GDM1 (cell line): ENCODE measurements around the gene ZNF680.
"Not testable (repeated sequence)": the region's sequence is repeated elsewhere in the genome, so short reads cannot be mapped to it uniquely, and the experiment has no call there.

Experiments used
- DNase-seq: peaks from one replicate; lab custom pipeline; 2025; lab: John Stamatoyannopoulos, UW

ZNF680 gene

DNA sequence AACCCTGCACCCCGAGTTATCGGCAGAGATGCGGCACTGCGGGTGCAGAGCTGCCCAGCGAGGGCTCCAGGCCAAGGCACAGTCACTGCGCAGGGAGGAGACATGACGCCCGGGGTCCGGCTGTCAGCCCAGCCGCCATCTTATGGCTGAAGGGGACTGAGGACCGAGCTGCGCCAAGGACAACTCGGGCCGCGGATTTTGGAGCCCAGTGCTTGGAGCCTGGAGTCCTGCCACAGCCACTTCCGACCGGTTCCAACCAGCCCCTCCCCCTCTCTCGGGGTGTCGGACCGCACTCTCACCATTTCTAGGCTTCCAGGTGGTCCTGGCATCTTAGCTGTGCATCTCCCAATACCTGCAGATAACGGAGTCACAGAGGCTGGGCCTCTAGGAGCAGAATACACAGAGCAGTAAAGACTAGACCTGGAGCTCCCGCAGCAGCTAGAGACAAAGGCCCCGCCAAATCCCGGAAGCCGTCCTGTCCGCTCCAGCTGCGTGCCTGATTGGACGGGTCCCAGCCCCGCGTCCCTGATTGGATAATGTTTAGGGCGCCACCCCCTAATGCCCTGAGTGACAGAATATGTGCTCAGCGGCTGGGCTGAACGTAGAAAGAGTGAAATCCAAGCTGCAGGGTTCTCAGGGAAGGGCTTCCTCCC, at the start of gene ZNF680:
Gene ZNF680, minus strand, starts transcription at position 446 of the 653 bp plus-strand sequence. Its CDS starts 117 bp downstream, at position 329.
- DNase-seq: peak; percentile 91

DNA sequence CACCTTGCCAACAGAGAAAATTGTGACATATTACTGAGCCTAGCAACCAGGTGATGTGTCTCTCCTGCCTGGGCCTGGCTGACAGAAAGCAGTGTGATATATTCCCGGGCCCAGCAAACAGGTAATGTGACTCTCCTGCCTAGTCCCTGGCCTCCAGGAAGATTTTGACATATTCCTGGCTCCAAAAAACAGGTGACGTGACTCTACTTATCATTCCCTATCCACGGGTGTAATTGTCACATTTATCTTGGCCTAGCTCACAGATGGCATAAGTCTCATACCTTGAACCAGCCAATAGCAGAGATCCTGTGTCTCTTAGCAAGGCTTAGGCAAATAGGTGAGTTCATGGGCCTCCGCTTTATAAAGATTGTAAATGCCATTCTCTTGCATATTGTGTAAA, 49.6 kb upstream of the ZNF680 start:
- DNase-seq: no peak

DNA sequence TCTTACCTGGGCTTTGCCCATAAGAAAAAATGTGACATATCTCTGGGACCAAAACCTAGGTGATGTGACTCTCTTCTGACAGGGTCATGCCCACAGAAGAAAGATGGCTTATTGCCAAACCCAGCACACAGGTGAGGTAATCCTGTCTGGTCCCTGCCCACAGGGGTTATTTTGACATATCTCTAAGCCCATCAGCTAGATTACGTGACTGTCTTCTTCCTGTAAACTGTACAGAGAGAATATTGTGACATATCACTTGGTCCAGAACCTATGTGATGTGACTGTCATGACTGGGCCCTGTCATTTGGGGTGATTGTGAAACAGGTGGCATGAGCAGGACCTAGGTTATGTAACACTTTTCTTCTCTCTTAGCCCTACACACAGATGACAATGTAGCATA, 48.8 kb upstream of the ZNF680 start:
- no peak for DNase-seq

DNA sequence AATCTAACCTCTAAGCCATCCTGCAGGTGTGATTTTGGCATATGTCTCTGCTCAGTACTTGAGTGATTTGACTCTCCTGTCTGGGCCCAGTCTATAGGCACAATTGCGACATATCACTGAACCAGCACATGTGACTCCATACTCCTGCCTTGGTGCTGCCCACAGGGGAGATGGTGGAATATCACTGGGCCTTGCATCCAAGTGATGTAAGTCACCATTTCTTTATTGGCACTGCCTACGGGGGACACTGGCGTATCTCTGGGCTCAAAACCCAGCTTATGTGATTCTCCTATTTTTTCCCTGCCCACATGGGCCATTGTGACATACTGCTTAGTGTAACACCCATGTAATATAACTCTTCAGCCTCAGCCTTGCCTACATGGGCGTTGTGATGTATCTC, 48.1 kb upstream of the ZNF680 start:
- DNase-seq: no peak

DNA sequence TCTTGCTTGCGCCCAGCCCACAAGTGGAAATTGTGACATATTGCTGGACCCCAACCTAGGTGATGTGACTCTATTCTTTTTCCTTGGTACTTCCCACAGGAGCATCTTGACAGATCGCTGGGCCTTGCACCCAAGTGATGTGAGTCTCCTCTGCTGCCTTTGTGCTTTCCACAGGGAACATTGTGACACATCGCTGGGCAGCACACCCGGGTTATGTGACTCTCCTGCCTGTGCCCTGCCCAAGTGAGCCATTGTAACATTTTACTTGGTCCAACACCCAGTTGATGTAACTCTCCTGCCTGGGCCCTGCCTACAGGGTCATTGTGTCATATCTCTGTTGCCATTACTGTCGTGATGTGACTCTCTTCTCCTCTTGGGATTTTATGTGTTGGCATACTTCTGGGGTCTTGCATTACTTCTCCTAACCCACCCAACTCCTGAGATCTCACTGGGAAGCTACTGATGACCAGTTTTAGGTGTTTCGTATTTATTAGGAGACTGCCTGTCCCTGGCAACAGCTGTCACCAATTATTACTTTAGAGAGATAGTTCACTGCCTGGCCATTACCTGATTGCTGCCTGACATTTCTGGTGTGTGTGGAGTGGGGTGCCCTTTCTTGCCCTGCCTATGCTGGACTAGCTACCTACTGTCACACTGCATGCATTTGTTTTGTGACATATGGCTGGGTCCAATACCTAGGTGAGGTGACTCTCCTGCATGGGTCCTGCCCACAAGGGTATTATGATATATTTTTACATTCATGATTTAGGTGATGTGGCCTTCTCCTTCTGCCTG, 45.4 kb upstream of the ZNF680 start:
- no peak for DNase-seq

DNA sequence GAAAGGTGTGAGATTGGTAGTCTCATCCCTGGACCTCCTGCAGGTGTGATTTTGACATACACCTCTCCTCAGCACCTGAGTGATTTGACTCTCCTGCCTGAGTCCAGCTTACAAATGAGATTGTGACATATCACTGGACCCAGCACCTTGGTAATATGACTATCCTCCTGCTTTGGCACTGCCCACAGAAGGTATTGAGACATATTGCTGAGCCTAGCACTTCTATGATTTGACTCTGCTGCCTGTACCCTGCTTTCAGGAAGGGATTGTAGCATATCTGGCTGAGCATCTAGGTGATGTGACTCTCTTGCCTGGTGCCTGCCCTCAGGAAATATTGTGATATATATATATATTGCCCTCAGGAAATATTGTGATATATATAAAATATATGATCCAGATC, 43.5 kb upstream of the ZNF680 start:
- DNase-seq: no peak

DNA sequence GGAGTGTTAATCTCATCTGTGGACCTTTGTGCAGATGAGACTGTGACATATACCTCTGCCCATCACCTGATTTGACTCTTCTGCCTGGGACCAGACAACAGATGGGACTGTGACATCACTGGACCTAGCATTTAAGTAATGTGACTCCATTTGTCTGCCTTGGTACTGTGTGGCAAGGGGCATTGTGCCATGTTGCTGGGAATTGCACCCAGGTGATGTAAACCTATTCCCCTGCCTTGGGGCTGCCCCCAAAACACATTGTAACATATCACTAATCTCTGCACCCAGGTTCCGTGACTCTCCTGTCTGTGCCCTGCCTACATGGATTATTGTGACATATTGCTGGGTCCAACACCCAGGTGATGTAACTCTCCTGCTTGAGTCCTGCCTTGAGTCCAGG, 40.4 kb upstream of the ZNF680 start:
- no peak for DNase-seq

DNA sequence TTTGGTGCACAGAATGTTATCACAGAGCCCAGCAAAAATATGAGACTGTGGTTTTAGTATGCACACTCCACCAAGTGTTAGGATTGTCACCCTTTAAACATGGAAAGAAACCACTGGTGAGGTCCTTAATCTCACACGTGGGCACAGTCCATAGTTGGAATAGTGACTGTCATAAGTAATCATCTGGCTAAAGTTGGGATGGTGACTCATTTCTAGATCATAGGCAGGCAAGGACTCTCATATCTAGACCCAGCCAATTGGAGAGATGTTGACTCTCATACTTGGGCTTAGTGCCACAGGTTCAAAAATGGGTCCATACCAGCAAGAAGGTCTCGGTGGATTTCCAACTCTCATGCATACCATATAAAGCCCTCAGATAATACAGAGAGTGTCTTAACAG, 39.6 kb upstream of the ZNF680 start:
- DNase-seq: no peak

DNA sequence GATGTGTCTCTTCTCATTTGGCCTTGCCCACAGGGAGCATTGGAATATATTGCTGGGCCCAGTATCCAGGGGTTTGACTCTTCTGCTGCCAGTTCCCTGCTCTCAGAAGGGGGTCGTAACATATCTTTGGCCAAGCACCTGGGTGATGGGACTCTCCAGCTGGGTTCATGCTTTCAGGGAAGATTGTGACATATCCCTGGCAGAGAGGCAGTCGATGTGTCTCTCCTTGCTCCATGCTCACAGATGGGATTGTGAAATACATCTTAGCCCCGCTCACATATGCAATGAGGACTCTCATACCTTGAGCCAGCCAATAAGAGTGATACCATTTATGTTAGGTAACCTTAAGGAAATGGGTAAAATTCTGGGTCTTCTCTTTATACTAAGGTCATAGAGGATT, 39.2 kb upstream of the ZNF680 start:
- no peak for DNase-seq

DNA sequence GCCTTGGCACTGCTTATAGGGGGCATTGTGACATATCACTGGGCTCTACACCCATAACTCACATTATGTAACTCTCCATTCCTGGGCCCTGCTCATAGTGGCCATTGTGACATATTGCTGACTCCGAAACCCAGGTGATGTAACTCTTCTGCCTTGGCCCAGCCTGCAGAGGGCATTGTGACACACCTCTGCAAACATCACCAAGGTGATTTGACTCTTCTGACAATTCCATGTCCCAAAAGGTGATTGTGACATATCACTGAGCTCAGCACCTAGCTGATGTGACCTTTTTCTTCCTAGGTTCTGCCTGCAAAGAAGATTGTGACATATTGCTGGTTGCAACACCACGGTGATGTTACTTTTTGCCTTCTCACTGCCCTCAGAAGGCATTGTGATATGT, 36.5 kb upstream of the ZNF680 start:
- DNase-seq: no peak

DNA sequence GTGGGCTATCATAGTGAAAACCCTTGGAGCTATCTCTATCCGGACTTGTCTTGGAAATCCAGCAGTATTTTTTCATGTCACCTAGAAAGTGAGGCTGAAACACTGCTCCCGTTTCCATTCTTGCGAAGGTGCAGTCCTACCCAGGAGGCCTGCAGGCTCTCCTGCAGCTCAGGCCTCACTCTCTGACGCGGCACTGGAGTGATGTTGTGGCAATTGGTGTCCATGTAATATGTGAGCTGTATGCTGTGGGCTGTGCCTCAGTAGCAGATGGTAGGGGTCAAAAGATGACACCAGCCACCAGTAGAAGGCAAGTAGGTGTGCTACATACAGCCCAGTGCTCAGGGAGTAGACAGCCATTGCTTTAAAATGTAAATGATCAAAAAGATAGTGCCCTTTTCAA, 28.1 kb upstream of the ZNF680 start:
- DNase-seq: no peak

DNA sequence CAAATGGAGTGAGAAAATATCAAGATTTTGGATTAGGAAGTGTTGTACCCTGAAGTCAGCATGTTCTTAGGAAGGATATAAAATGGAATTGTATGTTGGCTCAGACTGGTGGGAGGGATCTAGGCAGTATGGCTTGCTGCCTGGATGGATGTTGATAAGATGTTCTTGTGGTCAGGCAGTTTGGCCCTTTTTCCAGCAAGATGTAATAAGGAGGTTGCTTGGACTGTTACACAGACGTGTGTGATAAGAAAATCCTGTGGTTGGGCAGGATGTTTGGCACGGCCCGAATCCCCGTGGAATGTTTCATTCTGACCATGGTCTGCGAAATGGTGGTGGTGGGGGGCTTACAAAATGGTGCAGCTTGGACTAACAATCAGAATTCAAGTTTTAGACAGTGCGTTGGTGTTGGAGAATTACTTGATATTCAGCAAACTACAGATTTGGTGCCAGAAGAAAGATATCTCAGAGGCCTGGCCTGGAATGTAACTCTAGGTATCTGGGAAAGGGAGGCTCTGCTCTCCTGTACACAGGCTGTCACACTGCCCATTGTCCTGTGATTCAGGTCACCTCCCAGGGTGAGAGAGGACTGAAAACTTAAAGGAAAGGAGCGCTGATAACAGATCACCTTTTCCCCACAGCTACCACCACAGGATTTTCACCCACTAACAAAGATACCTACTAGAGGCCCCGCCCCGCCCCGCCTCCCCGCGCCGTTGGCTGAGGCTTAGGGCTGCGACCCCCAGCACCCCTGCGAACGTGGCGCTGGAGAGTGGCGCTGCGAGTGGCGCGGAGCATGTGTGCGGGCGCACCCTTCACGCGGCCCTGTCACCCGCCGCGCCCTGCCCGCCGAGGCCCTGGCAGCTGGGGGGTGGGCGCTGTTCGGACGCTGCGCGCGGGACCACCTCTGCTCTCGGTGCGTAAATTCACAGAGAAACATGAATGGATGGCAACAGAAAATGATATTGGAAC, 19.3 kb upstream of the ZNF680 start:
- no peak for DNase-seq

DNA sequence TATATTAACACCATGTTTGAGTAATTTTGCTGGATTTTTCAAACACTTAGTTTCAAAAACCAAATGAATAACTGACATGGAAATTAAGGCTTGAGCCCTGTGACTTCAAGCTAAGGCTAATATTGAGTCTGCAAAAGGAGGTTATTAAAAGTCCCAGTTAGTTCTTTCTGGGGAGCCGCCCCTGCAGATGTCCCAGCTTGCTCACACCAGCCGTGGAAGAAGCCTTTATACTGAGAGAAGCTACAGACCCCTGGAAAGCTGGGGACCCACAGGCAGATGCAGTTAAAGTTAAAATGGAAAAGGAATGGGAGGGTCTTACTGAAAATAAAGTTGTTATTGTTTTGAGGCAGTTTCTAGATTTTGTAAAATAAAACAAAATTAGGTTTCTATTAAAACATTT, 18.5 kb upstream of the ZNF680 start:
- no peak for DNase-seq

DNA sequence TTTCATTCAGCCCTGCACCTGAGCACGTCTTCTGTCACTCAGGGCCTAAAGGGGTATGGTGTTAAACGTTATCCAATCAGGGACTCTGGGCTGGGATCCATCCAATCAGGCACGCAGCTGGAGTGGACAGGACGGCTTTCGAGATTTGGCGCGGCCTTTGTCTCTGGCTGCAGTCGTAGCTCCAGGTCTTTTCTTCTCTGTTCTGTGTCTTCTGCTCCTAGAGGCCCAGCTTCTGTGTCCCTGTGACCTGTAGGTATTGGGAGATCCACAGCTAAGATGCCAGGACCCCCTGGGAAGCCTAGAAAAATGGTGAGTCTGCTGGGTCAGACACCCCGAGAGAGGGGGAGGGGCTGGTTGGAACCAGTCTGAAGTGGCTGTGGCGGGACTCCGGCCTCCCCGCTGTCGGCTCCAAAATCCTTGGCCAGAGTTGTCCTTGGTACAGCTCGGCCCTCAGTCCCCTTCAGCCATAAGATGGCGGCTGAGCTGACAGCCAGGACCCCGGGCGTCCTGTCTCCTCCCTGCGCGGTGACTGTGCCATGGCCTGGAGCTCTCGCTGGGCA, 11.7 kb upstream of the ZNF680 start:
- DNase-seq: no peak

DNA sequence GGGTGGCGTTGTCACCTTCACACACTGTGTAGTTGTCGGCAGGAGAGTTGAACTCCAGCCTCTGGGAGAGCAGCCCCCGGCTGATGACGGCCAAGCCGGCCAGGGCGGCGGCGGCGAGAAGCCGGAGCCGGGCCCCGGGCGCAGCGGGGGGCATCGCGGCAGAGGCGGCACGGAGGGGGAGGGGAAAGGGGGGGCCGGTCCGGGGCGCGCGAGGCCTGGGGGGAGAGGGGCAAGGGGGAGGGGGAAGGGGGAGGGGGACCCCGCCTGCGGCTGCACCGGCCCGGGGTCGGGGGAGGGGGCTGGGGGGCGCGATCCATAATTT, 7.4 kb upstream of the ZNF680 start:
- DNase-seq: not testable (repeated sequence)

DNA sequence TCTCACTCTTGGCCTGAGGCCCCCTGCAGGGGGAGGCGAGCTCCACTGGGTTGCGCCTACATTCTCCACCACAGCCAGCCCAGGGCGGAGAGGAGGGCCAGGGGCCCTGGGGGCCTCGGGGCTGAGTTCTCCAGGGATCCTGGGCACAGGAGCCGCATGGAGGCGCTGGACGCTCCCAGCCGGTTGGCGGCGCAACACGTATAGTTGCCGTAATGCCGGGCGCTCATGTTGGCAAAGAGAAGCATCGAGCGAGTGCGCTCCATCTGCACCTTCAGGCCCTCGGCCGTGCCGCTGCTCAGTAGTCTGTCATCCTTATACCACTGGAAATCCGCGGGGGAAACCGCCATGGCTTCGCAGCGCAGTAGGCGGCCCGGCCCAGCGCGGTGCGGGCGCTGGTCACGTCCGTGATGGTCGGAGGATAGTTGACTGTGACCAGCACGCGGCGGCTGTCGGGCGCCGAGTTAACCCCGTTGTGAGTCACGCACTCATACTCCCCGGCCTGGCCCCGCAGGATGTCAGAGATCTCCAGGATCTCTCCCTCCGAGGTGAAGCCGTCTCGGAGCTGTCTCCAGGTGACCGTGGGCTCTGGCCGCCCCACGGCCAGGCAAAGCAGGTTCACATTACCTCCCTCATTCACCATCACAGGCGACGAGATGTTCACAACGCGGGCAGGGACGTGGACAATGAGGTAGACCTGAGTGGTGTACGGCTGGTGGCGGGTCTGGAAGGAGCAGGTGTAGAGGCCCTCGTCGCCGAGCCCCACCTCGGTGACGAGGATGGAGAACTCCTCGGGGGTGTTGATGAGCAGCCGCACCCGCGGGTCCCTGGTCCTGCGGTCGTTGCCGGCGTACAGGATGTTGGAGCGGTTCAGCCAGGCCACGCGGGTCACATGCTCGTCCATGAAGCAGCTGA, 6.8 kb upstream of the ZNF680 start:
- not testable (repeated sequence) for DNase-seq

DNA sequence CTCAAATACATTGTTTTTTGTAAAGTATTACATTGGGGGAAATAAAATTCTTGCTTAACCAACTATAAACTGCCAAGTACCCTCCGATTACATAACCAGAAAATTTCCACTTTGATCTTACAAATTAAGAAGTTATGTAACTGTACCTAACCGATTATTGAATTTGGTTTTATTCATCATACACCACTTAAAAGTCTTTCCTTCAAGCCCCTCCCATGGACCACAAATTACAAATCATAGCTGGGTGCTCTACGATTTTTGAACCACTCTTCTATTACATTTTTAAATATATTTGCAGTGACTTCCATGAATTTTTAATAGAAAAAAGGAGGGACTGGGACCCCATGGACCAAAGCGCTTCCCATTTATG, 630 bp downstream of the ZNF680 start:
- DNase-seq: no peak

DNA sequence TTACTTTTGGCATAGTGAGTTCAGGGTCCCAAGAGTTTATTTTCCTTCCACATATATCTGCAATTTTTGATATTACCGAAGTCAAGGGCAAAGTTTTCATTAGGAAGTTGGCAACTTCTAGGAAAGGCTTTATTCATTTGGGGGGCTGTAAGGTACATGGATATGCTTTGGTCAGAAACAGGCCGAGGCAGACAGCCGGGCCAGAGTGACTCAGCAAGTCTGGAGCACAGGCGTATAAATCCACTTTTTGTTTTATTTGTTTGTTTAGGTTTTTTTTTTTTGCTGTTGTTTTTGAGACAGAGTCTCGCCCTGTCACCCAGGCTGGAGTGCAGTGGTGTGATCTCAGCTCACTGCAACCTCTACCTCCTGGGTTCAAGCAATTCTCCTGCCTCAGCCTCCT, 3.7 kb downstream of the ZNF680 start:
- DNase-seq: no peak

DNA sequence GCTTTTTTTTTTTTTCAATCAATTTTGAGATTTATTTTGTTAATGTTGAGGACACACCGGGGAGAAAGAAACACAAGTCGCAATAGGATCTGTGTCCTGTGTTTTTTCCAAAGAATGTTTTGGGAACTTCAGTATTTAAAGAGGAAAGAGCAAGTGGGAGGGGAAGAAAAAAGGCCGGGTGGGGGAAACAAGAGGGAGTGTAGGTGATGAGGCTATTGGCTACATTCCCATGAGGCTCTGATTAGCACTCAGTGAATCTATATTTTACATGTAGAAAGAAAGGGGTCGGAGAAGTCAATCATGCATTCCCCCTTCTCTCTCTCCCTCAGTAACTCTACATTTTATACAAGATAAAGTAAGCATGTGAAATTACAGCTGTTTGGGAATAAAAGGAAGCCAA, 4.1 kb downstream of the ZNF680 start:
- no peak for DNase-seq

DNA sequence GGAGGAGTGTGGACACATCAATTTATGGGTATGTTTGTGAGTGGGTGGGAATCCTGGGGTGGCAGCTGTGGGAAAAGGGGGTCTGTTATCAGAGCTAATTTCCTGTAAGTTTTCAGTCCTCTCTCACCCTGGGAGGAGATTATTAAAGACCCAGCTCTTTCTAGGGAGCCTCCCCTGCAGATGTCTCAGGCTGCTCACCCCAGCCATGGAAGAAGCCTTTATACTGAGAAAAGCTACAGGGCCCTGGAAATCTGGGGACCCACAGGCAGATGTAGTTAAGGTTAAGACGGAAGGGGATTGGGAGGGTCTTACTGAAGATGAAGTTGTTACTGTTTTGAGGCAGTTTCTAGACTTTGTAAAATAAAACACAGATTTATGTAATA, 4.6 kb downstream of the ZNF680 start:
- no peak for DNase-seq

DNA sequence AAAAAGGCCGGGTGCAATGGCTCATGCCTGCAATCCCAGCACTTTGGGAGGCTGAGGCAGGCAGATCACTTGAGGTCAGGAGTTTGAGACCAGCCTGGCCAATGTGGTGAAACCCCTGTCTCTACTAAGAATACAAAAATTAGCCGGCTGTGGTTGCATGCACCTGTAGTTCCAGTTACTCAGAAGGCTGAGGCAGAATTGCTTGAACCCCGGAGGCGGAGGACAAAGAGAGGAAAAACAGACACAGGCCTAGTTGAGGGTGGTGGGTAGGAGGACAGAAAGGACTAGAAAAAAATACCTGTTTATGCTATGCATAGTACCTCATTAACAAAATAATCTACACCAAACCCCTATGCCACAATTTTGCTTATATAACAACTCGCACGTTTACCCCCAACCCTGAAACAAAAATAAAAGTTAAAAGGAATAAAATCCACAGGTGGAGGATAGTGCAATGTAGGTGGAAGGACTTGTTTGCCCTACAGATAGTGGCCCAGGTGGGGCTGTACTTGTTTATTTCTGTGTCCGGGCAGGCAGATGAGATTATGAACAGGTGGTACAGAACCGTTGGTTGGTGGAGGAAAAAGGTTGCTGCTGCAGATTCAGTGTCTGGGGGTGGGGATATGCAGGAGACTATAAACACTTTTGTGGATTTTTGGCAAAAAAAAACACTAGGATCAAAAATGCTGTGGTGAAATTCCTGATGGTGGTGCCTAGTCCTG, 5.1 kb downstream of the ZNF680 start:
- DNase-seq: no peak
